Type B pancreatic cell (in vitro differentiated cells): ENCODE data around the gene PPP2R5C. TPM values are rescaled to one million over a fixed set of nuclear protein-coding genes. Genes with fewer than 3 reads are reported as not detected.

Experiments used
- DNase-seq: peaks from one replicate; pipeline ENCODE4 v3.0.0; 2021; ENCODE audit warnings: mixed read lengths; ENCODE audit not compliant: unreplicated experiment; ENCODE audit errors: extremely low spot score
- H3K27ac Mint-ChIP-seq: 2 replicates; pipeline ENCODE4 v1.8.0; 2021; ENCODE audit warnings: mild to moderate bottlenecking, mixed read lengths
- H3K27me3 Mint-ChIP-seq: 2 replicates; pipeline ENCODE4 v1.8.0; 2021; ENCODE audit warnings: mixed read lengths
- H3K36me3 Mint-ChIP-seq: 2 replicates; pipeline ENCODE4 v1.8.0; 2021; ENCODE audit warnings: mixed read lengths
- H3K4me1 Mint-ChIP-seq: one replicate; pipeline ENCODE4 v1.8.0; 2021; ENCODE audit warnings: mixed read lengths; ENCODE audit not compliant: unreplicated experiment
- H3K4me3 Mint-ChIP-seq: 2 replicates; pipeline ENCODE4 v1.8.0; 2021; ENCODE audit warnings: mild to moderate bottlenecking, mixed read lengths
- H3K9me3 Mint-ChIP-seq: 2 replicates; pipeline ENCODE4 v1.8.0; 2021; ENCODE audit warnings: mixed read lengths
- CTCF ChIP-seq: fragments of 200-600 bp; sonication (generic); conservative IDR thresholded peaks from 2 replicates; pipeline ENCODE4 v1.5.0; 2021; ENCODE audit warnings: antibody characterized with exemption, mild to moderate bottlenecking
- total RNA-seq: library from RNA; stranded (reverse); gene quantifications from 2 replicates; pipeline ENCODE4 v1.2.1, GENCODE V29; 2021; ENCODE audit warnings: low replicate concordance

The PPP2R5C gene
- total RNA-seq, 1 donor from 2014 or later = 99.8 TPM

DNA sequence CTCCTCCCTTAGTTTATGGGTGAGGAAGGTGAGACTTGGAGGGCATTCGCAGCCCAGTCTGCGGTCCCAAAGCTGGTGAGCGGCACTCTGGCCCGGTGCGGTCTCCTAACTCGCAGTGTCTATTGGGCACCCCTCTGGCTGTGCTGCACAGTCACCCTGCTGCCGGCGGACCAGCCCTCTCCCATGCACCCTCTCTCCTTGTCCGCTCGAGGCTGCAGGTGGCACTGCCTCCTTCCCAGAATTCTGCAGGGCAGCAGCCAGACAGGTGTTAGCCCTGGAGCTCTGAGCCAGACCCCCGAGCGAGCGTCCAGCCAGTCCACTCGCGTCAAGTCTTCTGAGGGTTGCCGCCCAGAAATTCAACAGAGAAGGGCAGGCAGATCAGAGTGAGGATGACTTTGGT, 146.1 kb downstream of the PPP2R5C start:
- no peaks in the 10 kb centered on the region for H3K27me3 Mint-ChIP-seq
- DNase-seq = no peak
- no peaks in the 10 kb centered on the region for H3K9me3 Mint-ChIP-seq
- no peak overlapping the region for H3K4me3 Mint-ChIP-seq
- H3K4me1 Mint-ChIP-seq = peaks cover 6% of the 10 kb centered on the region
- peaks cover 23% of the 10 kb centered on the region for H3K36me3 Mint-ChIP-seq
- no peak overlapping the region for H3K27ac Mint-ChIP-seq
- TF ChIP-seq CTCF = no peak

DNA sequence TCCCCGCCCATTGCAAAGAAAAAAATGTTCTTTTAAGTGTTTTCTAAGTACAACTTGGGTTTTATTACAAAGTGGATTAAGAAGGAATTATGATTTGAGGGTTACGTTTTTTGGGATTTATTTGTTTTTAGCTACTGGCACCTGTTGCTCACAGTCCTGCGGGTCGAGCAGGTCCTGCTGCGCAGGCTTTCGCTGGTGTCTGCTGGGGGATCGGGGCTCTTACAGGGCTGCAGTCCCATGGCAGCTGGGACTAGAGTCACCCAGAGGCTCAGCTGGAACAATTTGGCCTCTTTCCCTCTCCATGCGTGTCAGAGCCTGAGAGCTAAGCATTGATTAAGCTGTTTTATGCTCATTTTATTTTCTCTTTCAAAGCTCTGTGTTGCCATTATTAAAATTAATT, 147.3 kb downstream of the PPP2R5C start:
- Mint-ChIP-seq H3K36me3 (peaks cover 22% of the 10 kb centered on the region), H3K4me1 (peaks cover 6% of the 10 kb centered on the region), H3K4me3 (no peak overlapping the region), H3K27me3 (no peaks in the 10 kb centered on the region), H3K27ac (no peak overlapping the region), H3K9me3 (no peaks in the 10 kb centered on the region)
- DNase-seq = no peak
- TF ChIP-seq CTCF = no peak

- Mint-ChIP-seq H3K4me3 (no peak overlapping the region), H3K4me1 (peaks cover 6% of the 10 kb centered on the region), H3K9me3 (no peaks in the 10 kb centered on the region), H3K27ac (no peak overlapping the region), H3K36me3 (peaks cover 26% of the 10 kb centered on the region), H3K27me3 (no peaks in the 10 kb centered on the region)
- no peak for TF ChIP-seq CTCF
- DNase-seq = no peak
Observed at GRCh38 chr14:101909371-101910096, 148.0 kb downstream of the PPP2R5C start.

GRCh38 chr14:101912841-101913240, 151.3 kb downstream of the PPP2R5C start:
- peaks cover 17% of the 10 kb centered on the region for H3K36me3 Mint-ChIP-seq
- H3K27ac Mint-ChIP-seq = no peak overlapping the region
- no peak overlapping the region for H3K4me3 Mint-ChIP-seq
- DNase-seq = no peak
- no peaks in the 10 kb centered on the region for H3K27me3 Mint-ChIP-seq
- TF ChIP-seq CTCF = no peak
- peaks cover 4% of the 10 kb centered on the region for H3K4me1 Mint-ChIP-seq
- H3K9me3 Mint-ChIP-seq = no peaks in the 10 kb centered on the region

- TF ChIP-seq CTCF = no peak
- Mint-ChIP-seq H3K27me3 (no peaks in the 10 kb centered on the region), H3K36me3 (peaks cover 16% of the 10 kb centered on the region), H3K27ac (no peak overlapping the region), H3K4me3 (no peak overlapping the region), H3K4me1 (peaks cover 4% of the 10 kb centered on the region), H3K9me3 (no peaks in the 10 kb centered on the region)
- no peak for DNase-seq
Observed at GRCh38 chr14:101914083-101914482, 152.6 kb downstream of the PPP2R5C start.
